Ovary (tissue), 9 donors: Measurements from ENCODE around the gene PIGH. TPM values are rescaled to one million over a fixed set of nuclear protein-coding genes. Genes with fewer than 3 reads are reported as not detected.
"Not testable (repeated sequence)": the region's sequence is repeated elsewhere in the genome, so short reads cannot be mapped to it uniquely, and the experiment has no call there.

Experiments used
- DNase-seq, 5 donors: peaks; one replicate each; pipeline ENCODE4 v3.0.0-alpha.2; 2019 to 2020
- H3K27ac ChIP-seq, 2 donors: fragments of 200-600 bp; one replicate each; pipeline versions ENCODE4 v1.5.1 to v1.8.0; 2019 to 2022
- H3K27me3 ChIP-seq: fragments of 200-600 bp; one replicate; pipeline ENCODE4 v1.8.0; 2022
- H3K36me3 ChIP-seq: fragments of 200-600 bp; sonication (generic); one replicate; pipeline ENCODE4 v1.5.1; 2019
- H3K4me1 ChIP-seq: one replicate; pipeline ENCODE4 v1.8.1; 2013; ENCODE audit warnings: mild to moderate bottlenecking, moderate library complexity; ENCODE audit not compliant: insufficient read depth
- H3K4me3 ChIP-seq: fragments of 200-600 bp; sonication (generic); one replicate; pipeline ENCODE4 v1.5.1; 2017
- H3K9me3 ChIP-seq, 2 donors: fragments of 200-600 bp in 1 of 2; sonication (generic) in 1 of 2; one replicate each; pipeline versions ENCODE4 v1.5.1 to v1.8.1; 2013 to 2019; ENCODE audit warnings: mild to moderate bottlenecking in 1 of 2, moderate library complexity in 1 of 2
- EP300 ChIP-seq: sonication (generic); formaldehyde crosslinking; IDR thresholded peaks from one replicate; pipeline ENCODE4 v1.6.1; 2017; ENCODE audit warnings: antibody characterized with exemption
- POLR2A ChIP-seq: fragments of 450-650 bp; IDR thresholded peaks from one replicate; pipeline ENCODE4 v1.6.1; 2017; ENCODE audit warnings: antibody characterized with exemption, mild to moderate bottlenecking, moderate library complexity
- WGBS, 3 donors: extraction: QIAGEN DNeasy Blood & Tissue Kit in 1 of 3; methylation state at CpG; one replicate each; pipeline versions ENCODE4 v1.1.5 to v1.1.7; 2013 to 2017; 5-methylcytosine and 5-hydroxymethylcytosine counted together
- intact Hi-C, 4 donors: fragments of 100-400 bp; cut with DNase I; formaldehyde crosslinking; loops; one replicate each; pipeline versions ENCODE4 v1.11.0 to v1.15.1; 2022 to 2023
- polyA plus RNA-seq, 2 donors: library from polyadenylated mRNA; stranded (reverse); fragments of 200-250 nt in 1 of 2; fragments of 350-450 nt in 1 of 2; fragmentation: Illumina TruSeq in 1 of 2; extraction: RNeasy Lipid Tissue Mini Kit (QIAGEN cat#74804) in 1 of 2; gene quantifications; one replicate each; pipeline ENCODE4 v1.2.3, GENCODE V29; 2013 to 2014
- total RNA-seq, 7 donors: library from RNA; depleted of rRNA in 2 of 7; stranded (reverse); fragments of >200 nt in 2 of 7; fragmentation: NEBNext Ultra II Directional in 3 of 7; extraction: Animal tissue kit (Norgen Biotek cat#: 25700) in 3 of 7; gene quantifications; one replicate each; pipeline versions ENCODE4 v1.1.0 to v1.2.4, GENCODE V29; 2016 to 2023
- TF ChIP-seq, protein P1 (sequence below), 3 donors: fragments of 450-650 bp in 2 of 3; fragments of 200-600 bp in 1 of 3; IDR thresholded peaks; one replicate each; pipeline versions ENCODE4 v1.5.1 to v1.8.0; 2016 to 2022; ENCODE audit warnings: antibody characterized with exemption in 3 of 3, mild to moderate bottlenecking in 1 of 3
- donor health status: DM: no; HTN: no; CAD: no; lungs with moderate emphysema.
- donor health status: DM: no; HTN: no; CAD: no.
- donor health status: Bipolar disorder and iron deficiency.
- donor health status: DM: yes; HTN: yes; CAD: no.
- donor health status: DM: no; HTN: no; CAD: no.
- donor health status: DM: yes; HTN: yes; CAD: no.

PIGH gene
- total and polyA plus RNA-seq, 9 donors, result 21.9 to 35.2 (median 30.2) TPM

DNA sequence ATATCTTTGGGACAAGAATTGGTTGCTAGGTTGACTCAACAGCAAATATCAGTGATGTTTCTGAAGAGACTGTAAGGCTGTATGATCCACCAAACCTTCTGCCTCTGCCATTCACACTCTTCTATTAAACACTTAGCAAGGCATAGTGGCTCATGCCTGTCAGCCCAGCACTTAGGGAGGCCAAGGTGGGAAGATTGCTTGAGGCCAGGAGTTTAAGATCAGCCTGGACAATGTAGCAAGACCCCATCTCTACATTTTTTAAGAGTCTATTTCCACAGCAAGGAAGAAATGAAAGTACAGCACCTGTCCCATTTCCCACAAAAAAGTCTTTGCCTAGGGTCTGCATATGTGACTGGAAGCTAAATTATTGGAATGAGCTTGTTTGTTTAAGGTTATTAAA is 27.5 kb upstream of the PIGH start:
- no peak for DNase-seq
- intact Hi-C loops, result no loop called here

DNA sequence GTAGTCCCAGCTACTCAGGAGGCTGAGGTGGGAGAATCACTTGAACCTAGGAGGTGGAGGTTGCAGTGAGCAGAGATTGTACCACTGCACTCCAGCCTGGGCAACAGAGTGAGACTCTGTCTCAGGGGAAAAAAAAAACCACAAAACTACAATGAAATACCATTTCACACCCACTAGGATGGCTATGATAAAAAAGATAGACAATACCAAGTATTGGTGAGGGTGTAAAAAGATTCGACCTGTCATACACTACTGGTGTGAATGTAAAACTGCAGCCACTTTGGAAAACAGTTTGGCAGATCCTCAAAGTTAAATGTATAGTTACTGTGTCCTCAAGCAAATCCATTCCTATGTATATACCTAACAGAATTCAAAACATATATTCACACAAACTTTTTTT is 26.1 kb upstream of the PIGH start:
- H3K4me3 ChIP-seq, DNase-seq, H3K27me3 ChIP-seq, H3K9me3 ChIP-seq, H3K4me1 ChIP-seq, intact Hi-C loops, H3K36me3 ChIP-seq, H3K27ac ChIP-seq: not testable (repeated sequence)
- 80 to 86% (median 83%) methylated on average over 1 of the region's 1 CpG for WGBS, 3 donors

More for the DNA sequence above, 27.5 kb upstream of the PIGH start:
- no peaks in the 10 kb centered on the region for H3K4me1 ChIP-seq
- no peak overlapping the region for H3K4me3 ChIP-seq
- no peaks in the 10 kb centered on the region for H3K36me3 ChIP-seq
- TF ChIP-seq, protein P1, sequence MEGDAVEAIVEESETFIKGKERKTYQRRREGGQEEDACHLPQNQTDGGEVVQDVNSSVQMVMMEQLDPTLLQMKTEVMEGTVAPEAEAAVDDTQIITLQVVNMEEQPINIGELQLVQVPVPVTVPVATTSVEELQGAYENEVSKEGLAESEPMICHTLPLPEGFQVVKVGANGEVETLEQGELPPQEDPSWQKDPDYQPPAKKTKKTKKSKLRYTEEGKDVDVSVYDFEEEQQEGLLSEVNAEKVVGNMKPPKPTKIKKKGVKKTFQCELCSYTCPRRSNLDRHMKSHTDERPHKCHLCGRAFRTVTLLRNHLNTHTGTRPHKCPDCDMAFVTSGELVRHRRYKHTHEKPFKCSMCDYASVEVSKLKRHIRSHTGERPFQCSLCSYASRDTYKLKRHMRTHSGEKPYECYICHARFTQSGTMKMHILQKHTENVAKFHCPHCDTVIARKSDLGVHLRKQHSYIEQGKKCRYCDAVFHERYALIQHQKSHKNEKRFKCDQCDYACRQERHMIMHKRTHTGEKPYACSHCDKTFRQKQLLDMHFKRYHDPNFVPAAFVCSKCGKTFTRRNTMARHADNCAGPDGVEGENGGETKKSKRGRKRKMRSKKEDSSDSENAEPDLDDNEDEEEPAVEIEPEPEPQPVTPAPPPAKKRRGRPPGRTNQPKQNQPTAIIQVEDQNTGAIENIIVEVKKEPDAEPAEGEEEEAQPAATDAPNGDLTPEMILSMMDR (IDR thresholded peaks at IDR 0.05), result no peak
- TF ChIP-seq POLR2A, result no peak
- no peak for TF ChIP-seq EP300
- no peaks in the 10 kb centered on the region for H3K27me3 ChIP-seq
- H3K9me3 ChIP-seq, result no peaks in the 10 kb centered on the region
- H3K27ac ChIP-seq, result no peak overlapping the region

DNA sequence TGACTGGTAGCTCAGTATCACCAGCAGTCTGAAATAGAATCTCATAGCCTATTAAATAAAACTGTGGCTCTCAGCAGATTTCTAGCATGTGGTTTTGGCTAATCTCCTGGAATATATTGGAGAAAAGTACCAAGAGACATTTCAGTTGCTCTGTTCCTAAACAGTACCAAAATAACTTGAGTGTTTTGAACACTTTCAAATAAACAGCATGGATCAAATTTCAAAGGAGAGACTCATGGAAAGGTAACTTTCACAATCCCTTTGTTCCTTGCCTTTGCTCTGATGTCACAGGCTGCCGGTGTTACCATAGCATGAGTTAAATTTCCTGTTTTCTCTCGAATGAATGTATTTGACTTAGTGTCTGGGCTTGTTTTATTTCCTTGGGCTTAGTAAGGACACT is 23.0 kb upstream of the PIGH start:
- no peak overlapping the region for H3K4me3 ChIP-seq
- DNase-seq, result no peak
- peaks cover 2% of the 10 kb centered on the region for H3K4me1 ChIP-seq
- H3K27ac ChIP-seq, result no peak overlapping the region
- WGBS, 3 donors, result 38 to 54% (median 42%) methylated on average over 2 of the region's 2 CpGs
- H3K9me3 ChIP-seq, result no peaks in the 10 kb centered on the region
- no peaks in the 10 kb centered on the region for H3K36me3 ChIP-seq
- intact Hi-C loops, result no loop called here
- TF ChIP-seq, protein P1 (IDR thresholded peaks at IDR 0.05), result no peak
- TF ChIP-seq POLR2A (no peak), EP300 (no peak)
- H3K27me3 ChIP-seq, result no peaks in the 10 kb centered on the region

DNA sequence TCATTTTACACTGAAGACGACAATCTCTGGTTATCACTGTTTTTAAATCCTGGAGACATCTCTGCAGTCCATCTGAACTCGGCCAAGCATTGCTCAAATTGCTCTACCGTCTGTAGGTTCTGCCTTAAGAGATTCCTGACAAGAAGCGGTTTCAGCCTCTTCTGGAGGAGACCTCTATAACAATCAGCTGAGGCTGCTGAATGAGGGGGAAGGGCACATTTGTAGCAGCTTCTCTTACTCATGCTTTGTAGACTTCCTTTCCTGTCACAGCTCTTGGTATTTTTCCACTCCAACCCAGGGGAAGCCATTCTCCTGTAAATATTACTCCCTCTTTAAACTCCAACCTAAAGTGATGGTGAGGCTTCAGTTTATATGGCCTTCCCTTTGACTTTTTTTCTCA is 22.6 kb upstream of the PIGH start:
- TF ChIP-seq POLR2A (no peak), EP300 (no peak)
- TF ChIP-seq, protein P1 (IDR thresholded peaks at IDR 0.05), result no peak
- DNase-seq, result no peak

DNA sequence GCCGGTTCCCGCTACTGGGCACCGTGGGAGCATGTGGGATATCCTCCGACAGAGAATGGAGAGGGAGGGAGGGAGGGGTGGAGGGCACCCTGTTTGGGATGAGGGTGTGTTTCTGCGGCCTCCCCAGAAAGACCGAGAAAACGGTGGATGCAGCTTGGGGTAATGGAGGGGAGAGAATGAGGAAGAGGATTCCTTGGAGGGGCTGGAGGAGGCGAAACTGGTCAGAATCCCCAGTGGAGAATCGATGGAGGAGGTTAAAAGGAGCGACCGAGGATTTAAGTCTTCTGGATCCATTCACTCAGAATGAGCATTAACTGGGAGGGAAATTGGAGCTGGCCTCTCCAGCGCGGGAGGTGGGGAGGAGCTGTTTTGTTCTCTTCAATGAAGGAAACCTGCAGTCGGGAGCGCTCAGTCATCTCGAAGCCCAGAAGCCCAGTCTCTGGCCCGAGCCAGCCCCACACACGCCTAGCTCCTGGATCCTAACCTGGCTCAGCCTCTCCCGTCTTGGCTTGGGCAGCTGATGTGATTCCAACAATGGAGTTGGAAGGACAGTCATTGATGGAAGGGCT is 20.2 kb upstream of the PIGH start:
- Histone ChIP-seq H3K27me3 (no peaks in the 10 kb centered on the region), H3K27ac (peak overlapping the region; percentile 73 to 74), H3K36me3 (no peaks in the 10 kb centered on the region), H3K4me1 (peaks cover 2% of the 10 kb centered on the region), H3K9me3 (no peaks in the 10 kb centered on the region), H3K4me3 (peak overlapping the region; percentile 66)
- WGBS, 3 donors, result 1 to 3% (median 2%) methylated on average over 19 of the region's 19 CpGs
- TF ChIP-seq POLR2A, result no peak
- TF ChIP-seq EP300, result no peak
- intact Hi-C loops, result no loop called here
- DNase-seq, result peak; percentile 23 to 48 (median 46)

More for the DNA sequence above, 22.6 kb upstream of the PIGH start:
- intact Hi-C loops, result no loop called here
- H3K27ac ChIP-seq, result no peak overlapping the region
- WGBS, 3 donors, result 49 to 58% (median 54%) methylated on average over 4 of the region's 4 CpGs
- no peaks in the 10 kb centered on the region for H3K9me3 ChIP-seq
- H3K4me3 ChIP-seq, result no peak overlapping the region
- H3K27me3 ChIP-seq, result no peaks in the 10 kb centered on the region
- H3K4me1 ChIP-seq, result peaks cover 2% of the 10 kb centered on the region
- H3K36me3 ChIP-seq, result no peaks in the 10 kb centered on the region
